Muscle layer of duodenum (tissue), 2 donors: Measurements from ENCODE around the gene AIF1L.

Experiments
- H3K27ac ChIP-seq: one replicate; pipeline ENCODE4 v1.7.0; 2013; ENCODE audit warnings: mild to moderate bottlenecking, low read length
- H3K27me3 ChIP-seq: one replicate; pipeline ENCODE4 v1.7.0; 2013; ENCODE audit warnings: low read depth, mild to moderate bottlenecking, control low read depth, low read length
- H3K36me3 ChIP-seq, 2 donors: one replicate each; pipeline ENCODE4 v1.7.0; 2013; ENCODE audit warnings: low read length in 2 of 2, control low read depth in 1 of 2, mild to moderate bottlenecking in 1 of 2; ENCODE audit not compliant: insufficient read depth in 2 of 2, control insufficient read depth in 1 of 2
- H3K4me1 ChIP-seq, 2 donors: one replicate each; pipeline ENCODE4 v1.7.0; 2013; ENCODE audit warnings: low read length in 2 of 2, mild to moderate bottlenecking in 2 of 2, control low read depth in 1 of 2, moderate library complexity in 1 of 2; ENCODE audit not compliant: insufficient read depth in 2 of 2, control insufficient read depth in 1 of 2
- H3K4me3 ChIP-seq, 2 donors: one replicate each; pipeline ENCODE4 v1.7.0; 2013; ENCODE audit warnings: low read length in 2 of 2, low read depth in 1 of 2, mild to moderate bottlenecking in 1 of 2
- H3K9me3 ChIP-seq, 2 donors: one replicate each; pipeline ENCODE4 v1.7.0; 2013; ENCODE audit warnings: low read length in 2 of 2, control low read depth in 1 of 2, mild to moderate bottlenecking in 1 of 2; ENCODE audit not compliant: control insufficient read depth in 1 of 2
- donor health status: healthy.

Gene AIF1L

GRCh38 chr9:131080589-131080988 is 15.7 kb upstream of the AIF1L start:
- no peaks in the 10 kb centered on the region for H3K4me1 ChIP-seq
- no peaks in the 10 kb centered on the region for H3K9me3 ChIP-seq
- no peaks in the 10 kb centered on the region for H3K36me3 ChIP-seq
- no peaks in the 10 kb centered on the region for H3K27me3 ChIP-seq
- H3K27ac ChIP-seq: no peak overlapping the region
- H3K4me3 ChIP-seq: no peak overlapping the region

GRCh38 chr9:131081868-131082267 is 14.5 kb upstream of the AIF1L start:
- H3K9me3 ChIP-seq: no peaks in the 10 kb centered on the region
- H3K27me3 ChIP-seq: no peaks in the 10 kb centered on the region
- H3K4me3 ChIP-seq: no peak overlapping the region
- no peaks in the 10 kb centered on the region for H3K4me1 ChIP-seq
- H3K27ac ChIP-seq: no peak overlapping the region
- no peaks in the 10 kb centered on the region for H3K36me3 ChIP-seq

- Histone ChIP-seq H3K27me3 (no peaks in the 10 kb centered on the region), H3K36me3 (no peaks in the 10 kb centered on the region), H3K27ac (no peak overlapping the region), H3K4me1 (no peaks in the 10 kb centered on the region), H3K4me3 (no peak overlapping the region), H3K9me3 (no peaks in the 10 kb centered on the region)
Observed at GRCh38 chr9:131082774-131083512, 13.4 kb upstream of the AIF1L start.

- no peaks in the 10 kb centered on the region for H3K9me3 ChIP-seq
- H3K36me3 ChIP-seq: no peaks in the 10 kb centered on the region
- H3K27me3 ChIP-seq: no peaks in the 10 kb centered on the region
- H3K4me3 ChIP-seq: no peak overlapping the region
- no peak overlapping the region for H3K27ac ChIP-seq
- H3K4me1 ChIP-seq: no peaks in the 10 kb centered on the region
Observed at GRCh38 chr9:131084661-131085369, 11.5 kb upstream of the AIF1L start.

- H3K27me3 ChIP-seq: no peaks in the 10 kb centered on the region
- no peaks in the 10 kb centered on the region for H3K9me3 ChIP-seq
- H3K27ac ChIP-seq: no peak overlapping the region
- H3K4me3 ChIP-seq: no peak overlapping the region
- H3K4me1 ChIP-seq: no peaks in the 10 kb centered on the region
- H3K36me3 ChIP-seq: no peaks in the 10 kb centered on the region
Observed at GRCh38 chr9:131085370-131086122, 10.8 kb upstream of the AIF1L start.

- Histone ChIP-seq H3K4me1 (no peaks in the 10 kb centered on the region), H3K9me3 (no peaks in the 10 kb centered on the region), H3K4me3 (no peak overlapping the region), H3K27me3 (peaks cover 7% of the 10 kb centered on the region), H3K27ac (no peak overlapping the region), H3K36me3 (no peaks in the 10 kb centered on the region)
Observed at GRCh38 chr9:131087354-131087893, 8.9 kb upstream of the AIF1L start.

GRCh38 chr9:131090025-131090787 is 6.1 kb upstream of the AIF1L start:
- no peaks in the 10 kb centered on the region for H3K4me1 ChIP-seq
- H3K27me3 ChIP-seq: peaks cover 21% of the 10 kb centered on the region

GRCh38 chr9:131091352-131091992 is 4.9 kb upstream of the AIF1L start:
- H3K27me3 ChIP-seq: peaks cover 26% of the 10 kb centered on the region
- no peaks in the 10 kb centered on the region for H3K36me3 ChIP-seq
- H3K4me1 ChIP-seq: peaks cover 0 to 1% of the 10 kb centered on the region in 2 donors
- no peak overlapping the region for H3K4me3 ChIP-seq
- H3K27ac ChIP-seq: no peak overlapping the region
- H3K9me3 ChIP-seq: no peaks in the 10 kb centered on the region

More at GRCh38 chr9:131090025-131090787, 6.1 kb upstream of the AIF1L start:
- Histone ChIP-seq H3K4me3 (no peak overlapping the region), H3K9me3 (no peaks in the 10 kb centered on the region), H3K27ac (no peak overlapping the region), H3K36me3 (no peaks in the 10 kb centered on the region)

- Histone ChIP-seq H3K9me3 (no peaks in the 10 kb centered on the region), H3K27ac (no peak overlapping the region), H3K36me3 (no peaks in the 10 kb centered on the region), H3K4me3 (no peak overlapping the region), H3K27me3 (peaks cover 26% of the 10 kb centered on the region), H3K4me1 (peaks cover 0 to 7% of the 10 kb centered on the region in 2 donors)
Observed at GRCh38 chr9:131092030-131092429, 4.3 kb upstream of the AIF1L start.

- Histone ChIP-seq H3K27me3 (peaks cover 26% of the 10 kb centered on the region), H3K27ac (no peak overlapping the region), H3K36me3 (no peaks in the 10 kb centered on the region), H3K4me3 (no peak overlapping the region), H3K4me1 (peaks cover 0 to 8% of the 10 kb centered on the region in 2 donors), H3K9me3 (no peaks in the 10 kb centered on the region)
Observed at GRCh38 chr9:131092548-131093440, 3.5 kb upstream of the AIF1L start.
